ENCODE results near the gene TFDP2. TPM values are rescaled to one million over a fixed set of nuclear protein-coding genes. Genes with fewer than 3 reads are reported as not detected.

The TFDP2 gene
- total RNA-seq, 2 donors from 2014 or later, result 62.7 to 76.4 TPM

GRCh38 chr3:141971571-141971970 is 177.8 kb downstream of the TFDP2 start:
- H3K9me3 ChIP-seq (ENCODE audit: control insufficient read depth, low read length), result no peaks in the 10 kb centered on the region
- H3K4me1 ChIP-seq (ENCODE audit: control insufficient read depth, insufficient read depth, low read length), result peaks cover 3% of the 10 kb centered on the region
- H3K27me3 ChIP-seq (ENCODE audit: control insufficient read depth, insufficient read depth, low read length, poor library complexity, severe bottlenecking), result no peaks in the 10 kb centered on the region
- DNase-seq, result no peak
- TF ChIP-seq, protein P1, sequence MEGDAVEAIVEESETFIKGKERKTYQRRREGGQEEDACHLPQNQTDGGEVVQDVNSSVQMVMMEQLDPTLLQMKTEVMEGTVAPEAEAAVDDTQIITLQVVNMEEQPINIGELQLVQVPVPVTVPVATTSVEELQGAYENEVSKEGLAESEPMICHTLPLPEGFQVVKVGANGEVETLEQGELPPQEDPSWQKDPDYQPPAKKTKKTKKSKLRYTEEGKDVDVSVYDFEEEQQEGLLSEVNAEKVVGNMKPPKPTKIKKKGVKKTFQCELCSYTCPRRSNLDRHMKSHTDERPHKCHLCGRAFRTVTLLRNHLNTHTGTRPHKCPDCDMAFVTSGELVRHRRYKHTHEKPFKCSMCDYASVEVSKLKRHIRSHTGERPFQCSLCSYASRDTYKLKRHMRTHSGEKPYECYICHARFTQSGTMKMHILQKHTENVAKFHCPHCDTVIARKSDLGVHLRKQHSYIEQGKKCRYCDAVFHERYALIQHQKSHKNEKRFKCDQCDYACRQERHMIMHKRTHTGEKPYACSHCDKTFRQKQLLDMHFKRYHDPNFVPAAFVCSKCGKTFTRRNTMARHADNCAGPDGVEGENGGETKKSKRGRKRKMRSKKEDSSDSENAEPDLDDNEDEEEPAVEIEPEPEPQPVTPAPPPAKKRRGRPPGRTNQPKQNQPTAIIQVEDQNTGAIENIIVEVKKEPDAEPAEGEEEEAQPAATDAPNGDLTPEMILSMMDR (conservative IDR thresholded peaks at IDR 0.05), result no peak
- no peak overlapping the region for H3K27ac ChIP-seq (ENCODE audit: low read depth, low read length)
- Mint-ChIP-seq H3K27ac (no peak overlapping the region), H3K4me3 (no peak overlapping the region), H3K27me3 (ENCODE audit: insufficient read depth) (no peaks in the 10 kb centered on the region), H3K36me3 (ENCODE audit: low read depth) (peaks cover 32% of the 10 kb centered on the region), H3K4me1 (peaks cover 7% of the 10 kb centered on the region), H3K9me3 (no peaks in the 10 kb centered on the region)
- no peak overlapping the region for H3K4me3 ChIP-seq (ENCODE audit: low read length)
- H3K36me3 ChIP-seq (ENCODE audit: control insufficient read depth, insufficient read depth, low read length), result peaks cover 8% of the 10 kb centered on the region
- WGBS, 2 experiments (ENCODE audit: insufficient coverage in 1 of 2, insufficient read length in 1 of 2), result 80 to 100% methylated on average over 1 of the region's 1 CpG
- no peak overlapping the region for H3K9ac ChIP-seq (ENCODE audit: extremely low read depth, low read length, poor library complexity, severe bottlenecking)

- H3K9me3 ChIP-seq (ENCODE audit: control insufficient read depth, low read length), result no peaks in the 10 kb centered on the region
- Mint-ChIP-seq H3K36me3 (ENCODE audit: low read depth) (peaks cover 26% of the 10 kb centered on the region), H3K27ac (no peak overlapping the region), H3K9me3 (no peaks in the 10 kb centered on the region), H3K4me1 (peaks cover 7% of the 10 kb centered on the region), H3K4me3 (no peak overlapping the region), H3K27me3 (ENCODE audit: insufficient read depth) (no peaks in the 10 kb centered on the region)
- no peak overlapping the region for H3K4me3 ChIP-seq (ENCODE audit: low read length)
- peaks cover 3% of the 10 kb centered on the region for H3K4me1 ChIP-seq (ENCODE audit: control insufficient read depth, insufficient read depth, low read length)
- 91 to 100% methylated on average over 1 to 6 of the region's 6 CpGs for WGBS, 2 experiments (ENCODE audit: insufficient coverage in 1 of 2, insufficient read length in 1 of 2)
- no peak overlapping the region for H3K27ac ChIP-seq (ENCODE audit: low read depth, low read length)
- TF ChIP-seq, protein P1 (conservative IDR thresholded peaks at IDR 0.05), result no peak
- peaks cover 8% of the 10 kb centered on the region for H3K36me3 ChIP-seq (ENCODE audit: control insufficient read depth, insufficient read depth, low read length)
- H3K9ac ChIP-seq (ENCODE audit: extremely low read depth, low read length, poor library complexity, severe bottlenecking), result no peak overlapping the region
- no peak for DNase-seq
- H3K27me3 ChIP-seq (ENCODE audit: control insufficient read depth, insufficient read depth, low read length, poor library complexity, severe bottlenecking), result no peaks in the 10 kb centered on the region
Observed at GRCh38 chr3:141969711-141970110, 179.6 kb downstream of the TFDP2 start.

GRCh38 chr3:141965471-141965870 is 183.9 kb downstream of the TFDP2 start:
- Histone ChIP-seq H3K9ac (ENCODE audit: extremely low read depth, low read length, poor library complexity, severe bottlenecking) (no peak overlapping the region), H3K27me3 (ENCODE audit: control insufficient read depth, insufficient read depth, low read length, poor library complexity, severe bottlenecking) (no peaks in the 10 kb centered on the region), H3K36me3 (ENCODE audit: control insufficient read depth, insufficient read depth, low read length) (peaks cover 27% of the 10 kb centered on the region), H3K9me3 (ENCODE audit: control insufficient read depth, low read length) (no peaks in the 10 kb centered on the region), H3K4me3 (ENCODE audit: low read length) (no peak overlapping the region), H3K4me1 (ENCODE audit: control insufficient read depth, insufficient read depth, low read length) (no peaks in the 10 kb centered on the region), H3K27ac (ENCODE audit: low read depth, low read length) (no peak overlapping the region)
- no peak for DNase-seq
- H3K27ac Mint-ChIP-seq, result no peak overlapping the region
- H3K4me3 Mint-ChIP-seq, result no peak overlapping the region
- no peaks in the 10 kb centered on the region for H3K9me3 Mint-ChIP-seq
- H3K4me1 Mint-ChIP-seq, result no peaks in the 10 kb centered on the region
- TF ChIP-seq, protein P1 (conservative IDR thresholded peaks at IDR 0.05), result no peak
- peaks cover 45% of the 10 kb centered on the region for H3K36me3 Mint-ChIP-seq (ENCODE audit: low read depth)
- no CpG with 5 or more reads among the region's 1 CpG for WGBS, 2 experiments (ENCODE audit: insufficient coverage in 1 of 2, insufficient read length in 1 of 2)
- no peaks in the 10 kb centered on the region for H3K27me3 Mint-ChIP-seq (ENCODE audit: insufficient read depth)

Data from endodermal cell (in vitro differentiated cells).